Activated CD4-positive, alpha-beta T cell treated with anti-CD3 and anti-CD28 coated beads, Interleukin-2, amount 50 U/mL, for 48 hours (primary cell): Measurements from ENCODE around the gene KIAA0825.

Experiments used
- DNase-seq, 2 experiments: peaks; one replicate each; pipeline ENCODE4 v3.0.0-alpha.2; 2020

KIAA0825 gene, protein sequence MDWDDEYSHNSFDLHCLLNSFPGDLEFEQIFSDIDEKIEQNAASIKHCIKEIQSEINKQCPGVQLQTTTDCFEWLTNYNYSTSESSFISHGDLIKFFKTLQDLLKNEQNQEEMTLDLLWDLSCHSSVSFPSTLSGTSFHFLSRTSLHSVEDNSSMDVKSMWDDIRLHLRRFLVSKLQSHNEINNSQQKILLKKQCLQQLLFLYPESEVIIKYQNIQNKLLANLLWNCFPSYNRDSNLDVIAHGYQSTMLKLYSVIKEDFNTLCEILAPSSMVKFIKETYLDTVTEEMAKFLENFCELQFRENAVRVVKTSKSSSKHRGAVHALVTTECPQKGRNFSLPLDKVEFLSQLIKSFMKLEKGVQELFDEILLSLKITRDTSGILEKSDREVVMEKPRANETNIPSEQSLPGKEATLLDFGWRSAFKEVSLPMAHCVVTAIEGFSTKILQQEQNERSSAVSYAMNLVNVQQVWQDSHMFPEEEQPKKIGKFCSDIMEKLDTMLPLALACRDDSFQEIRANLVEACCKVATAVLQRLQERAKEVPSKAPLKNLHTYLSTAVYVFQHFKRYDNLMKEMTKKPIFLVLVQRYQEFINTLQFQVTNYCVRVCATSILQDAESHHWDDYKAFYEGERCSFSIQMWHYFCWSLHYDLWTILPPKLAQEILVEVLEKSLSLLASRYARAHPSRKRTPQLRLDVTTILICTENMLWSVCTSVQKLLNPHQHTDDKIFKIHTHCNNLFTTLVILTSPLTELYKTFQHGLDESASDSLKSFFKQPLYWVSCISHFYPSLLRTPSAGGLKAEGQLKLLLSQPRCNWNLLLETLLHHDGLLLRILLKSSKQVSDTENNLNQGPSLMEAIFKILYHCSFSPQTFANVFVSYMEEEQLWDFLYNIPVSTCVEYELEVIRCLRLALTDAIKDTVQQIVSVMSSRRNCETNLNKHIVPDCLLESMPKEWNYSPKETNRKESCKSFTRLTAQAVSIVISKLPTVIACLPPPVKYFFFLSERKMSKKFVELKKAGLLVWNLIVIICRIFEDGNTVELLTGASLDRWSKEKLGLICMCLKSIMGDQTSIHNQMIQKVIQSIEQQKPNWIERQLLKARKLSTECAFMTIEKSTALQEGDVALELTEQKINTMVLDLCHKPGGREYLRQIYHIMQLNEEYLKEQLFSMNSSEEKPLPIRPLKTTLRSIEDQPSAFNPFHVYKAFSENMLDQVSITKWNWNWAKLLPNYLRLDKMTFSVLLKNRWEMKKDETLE (N-terminal part only)

GRCh38 chr5:94618493-94619328, at the start of gene KIAA0825, which contains the start of gene SLF1:
KIAA0825 (minus strand) TSS chr5:94618604; CDS start chr5:94537126, 81,478 bp downstream.
SLF1 (plus strand) TSS chr5:94618669; CDS start chr5:94628811, 10,142 bp downstream.
- peak; percentile 85 to 90 for DNase-seq

GRCh38 chr5:94667937-94668336, 49.5 kb upstream of the KIAA0825 start:
- no peak for DNase-seq

GRCh38 chr5:94661086-94661485, 42.7 kb upstream of the KIAA0825 start:
- DNase-seq, result no peak

DNA sequence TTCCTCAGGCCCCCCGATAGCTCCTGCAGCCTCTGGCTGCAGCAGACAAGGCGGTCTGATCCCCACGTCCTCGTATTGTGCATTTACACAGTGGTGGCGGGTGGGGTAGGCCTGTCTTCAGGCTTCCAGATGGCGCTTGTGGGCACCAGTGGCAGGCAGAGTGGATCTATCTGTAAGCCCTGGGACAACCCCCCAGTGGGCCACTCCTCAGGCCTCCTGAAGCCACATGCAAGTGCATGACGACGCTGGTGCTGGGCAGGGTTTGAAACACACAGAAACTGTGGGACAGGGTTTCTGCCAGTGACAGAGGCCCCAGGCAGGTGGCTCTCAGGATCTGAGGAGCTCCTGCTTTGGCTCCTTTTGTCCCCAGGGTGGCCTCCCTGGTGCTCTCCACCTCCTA, 42.1 kb upstream of the KIAA0825 start:
- no peak for DNase-seq

GRCh38 chr5:94658272-94658671, 39.9 kb upstream of the KIAA0825 start:
- DNase-seq, result no peak

GRCh38 chr5:94649874-94650273, 31.5 kb upstream of the KIAA0825 start:
- DNase-seq, result no peak

- DNase-seq, result no peak
Measured at GRCh38 chr5:94646758-94647157, 28.4 kb upstream of the KIAA0825 start.

GRCh38 chr5:94645053-94645452, 26.6 kb upstream of the KIAA0825 start:
- DNase-seq, result no peak

- no peak for DNase-seq
Measured at GRCh38 chr5:94640176-94640575, 21.8 kb upstream of the KIAA0825 start.

- DNase-seq, result no peak
Measured at GRCh38 chr5:94632024-94632423, 13.6 kb upstream of the KIAA0825 start.

DNA sequence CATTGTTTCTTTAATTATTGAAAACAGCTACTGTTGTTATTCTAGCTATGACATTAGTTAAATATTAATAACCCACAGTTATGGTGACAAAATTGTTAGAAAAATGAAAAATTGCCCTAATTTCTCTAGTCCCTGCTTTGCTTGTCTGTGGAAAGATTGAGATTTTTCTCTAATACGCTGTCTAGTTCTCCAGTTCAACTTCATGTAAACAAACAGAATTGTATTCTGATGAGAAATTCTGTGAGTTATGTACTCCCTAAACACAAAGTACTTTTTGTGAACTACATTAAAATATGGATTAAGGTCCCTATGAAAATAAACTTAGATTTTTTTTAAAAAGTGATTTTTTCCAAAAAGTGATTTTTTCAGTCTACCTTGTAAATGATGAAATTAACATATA, 8.8 kb upstream of the KIAA0825 start:
- no peak for DNase-seq

GRCh38 chr5:94623877-94624276, 5.5 kb upstream of the KIAA0825 start:
- no peak for DNase-seq

DNA sequence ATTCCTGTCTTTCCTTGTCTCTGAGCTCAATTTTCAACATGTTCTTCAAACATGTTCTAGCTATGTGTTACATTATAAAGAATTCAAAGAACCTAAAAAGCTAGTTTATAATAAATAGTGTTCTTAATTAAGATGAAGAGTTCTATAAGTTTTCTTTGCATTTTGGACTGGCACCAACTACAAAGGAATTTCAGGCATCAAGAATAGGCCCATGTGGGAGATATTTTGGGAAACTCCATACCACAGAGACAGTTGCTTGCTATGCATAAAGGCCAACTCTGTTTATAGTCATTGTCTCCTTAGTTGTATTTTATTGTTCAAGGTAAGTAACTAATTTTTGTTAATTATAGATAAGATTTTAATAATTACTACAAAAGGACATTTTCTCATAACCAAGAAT, 4.6 kb upstream of the KIAA0825 start:
- no peak for DNase-seq

GRCh38 chr5:94621763-94622162, 3.4 kb upstream of the KIAA0825 start:
- DNase-seq, result no peak

GRCh38 chr5:94620256-94620655, 1.9 kb upstream of the KIAA0825 start:
- DNase-seq, result no peak

GRCh38 chr5:94618029-94618492, 343 bp downstream of the KIAA0825 start:
- no peak for DNase-seq

- no peak for DNase-seq
Measured at GRCh38 chr5:94615862-94616261, 2.5 kb downstream of the KIAA0825 start.

GRCh38 chr5:94614156-94614805, 4.1 kb downstream of the KIAA0825 start:
- no peak for DNase-seq

GRCh38 chr5:94613583-94613982, 4.8 kb downstream of the KIAA0825 start:
- DNase-seq, result no peak

GRCh38 chr5:94595281-94595840, 23.0 kb downstream of the KIAA0825 start:
- DNase-seq, result no peak
